ENCODE data around the gene INHA.

The INHA gene

DNA sequence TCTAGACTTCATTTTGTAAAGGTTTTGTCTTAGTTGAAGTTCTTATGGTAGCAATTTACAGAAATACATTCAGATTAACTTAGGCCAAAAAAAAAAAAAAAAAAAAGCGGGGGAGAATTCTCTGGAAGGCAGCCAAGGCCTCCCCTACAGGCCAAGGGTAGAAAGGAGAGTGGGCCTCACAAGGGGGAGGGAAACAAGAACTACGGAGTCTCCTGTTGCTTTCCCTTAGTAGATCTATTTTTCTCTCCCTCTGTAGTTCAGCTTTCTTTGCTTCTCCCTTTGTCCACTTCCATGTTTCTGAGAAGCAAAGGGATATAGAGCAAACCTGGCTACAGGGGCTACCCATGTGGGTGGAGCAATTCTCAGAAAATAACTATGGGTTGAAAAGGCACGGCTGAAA lies 23.1 kb downstream of the INHA start:
- Histone ChIP-seq H3K27ac (ENCODE audit: low read length) (no peak overlapping the region), H3K9ac (ENCODE audit: low read length) (no peak overlapping the region), H3K4me1 (ENCODE audit: low read length) (peaks cover 5% of the 10 kb centered on the region), H3K36me3 (replicated peaks; ENCODE audit: insufficient read depth, low read length) (no peaks in the 10 kb centered on the region), H2AFZ (ENCODE audit: low read length) (no peak overlapping the region), H3K4me2 (ENCODE audit: low read depth, low read length) (no peak overlapping the region), H3K79me2 (ENCODE audit: low read length) (no peaks in the 10 kb centered on the region), H4K20me1 (ENCODE audit: insufficient read depth, low read length) (no peaks in the 10 kb centered on the region), H3F3A (ENCODE audit: insufficient read depth, low read length) (peaks cover 7% of the 10 kb centered on the region; the same call in 1 of the 2 replicates), H3K27me3 (replicated peaks; ENCODE audit: insufficient read depth, low read length) (no peaks in the 10 kb centered on the region), H3K9me2 (replicated peaks; ENCODE audit: insufficient read depth, low read length) (no peaks in the 10 kb centered on the region), H3K4me3 (ENCODE audit: low read length) (no peak overlapping the region), H3K9me3 (replicated peaks; ENCODE audit: insufficient read depth, low read length) (no peaks in the 10 kb centered on the region)
- DNase-seq: no peak
- TF ChIP-seq EZH2phosphoT487 (IDR thresholded peaks at IDR 0.05; ENCODE audit: low read length) (no peak), EZH2 (optimal IDR thresholded peaks at IDR 0.05; ENCODE audit: low read depth, low read length) (no peak)
- TF ChIP-seq, protein P1, sequence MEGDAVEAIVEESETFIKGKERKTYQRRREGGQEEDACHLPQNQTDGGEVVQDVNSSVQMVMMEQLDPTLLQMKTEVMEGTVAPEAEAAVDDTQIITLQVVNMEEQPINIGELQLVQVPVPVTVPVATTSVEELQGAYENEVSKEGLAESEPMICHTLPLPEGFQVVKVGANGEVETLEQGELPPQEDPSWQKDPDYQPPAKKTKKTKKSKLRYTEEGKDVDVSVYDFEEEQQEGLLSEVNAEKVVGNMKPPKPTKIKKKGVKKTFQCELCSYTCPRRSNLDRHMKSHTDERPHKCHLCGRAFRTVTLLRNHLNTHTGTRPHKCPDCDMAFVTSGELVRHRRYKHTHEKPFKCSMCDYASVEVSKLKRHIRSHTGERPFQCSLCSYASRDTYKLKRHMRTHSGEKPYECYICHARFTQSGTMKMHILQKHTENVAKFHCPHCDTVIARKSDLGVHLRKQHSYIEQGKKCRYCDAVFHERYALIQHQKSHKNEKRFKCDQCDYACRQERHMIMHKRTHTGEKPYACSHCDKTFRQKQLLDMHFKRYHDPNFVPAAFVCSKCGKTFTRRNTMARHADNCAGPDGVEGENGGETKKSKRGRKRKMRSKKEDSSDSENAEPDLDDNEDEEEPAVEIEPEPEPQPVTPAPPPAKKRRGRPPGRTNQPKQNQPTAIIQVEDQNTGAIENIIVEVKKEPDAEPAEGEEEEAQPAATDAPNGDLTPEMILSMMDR (IDR thresholded peaks at IDR 0.05; ENCODE audit: low read length): no peak

DNA sequence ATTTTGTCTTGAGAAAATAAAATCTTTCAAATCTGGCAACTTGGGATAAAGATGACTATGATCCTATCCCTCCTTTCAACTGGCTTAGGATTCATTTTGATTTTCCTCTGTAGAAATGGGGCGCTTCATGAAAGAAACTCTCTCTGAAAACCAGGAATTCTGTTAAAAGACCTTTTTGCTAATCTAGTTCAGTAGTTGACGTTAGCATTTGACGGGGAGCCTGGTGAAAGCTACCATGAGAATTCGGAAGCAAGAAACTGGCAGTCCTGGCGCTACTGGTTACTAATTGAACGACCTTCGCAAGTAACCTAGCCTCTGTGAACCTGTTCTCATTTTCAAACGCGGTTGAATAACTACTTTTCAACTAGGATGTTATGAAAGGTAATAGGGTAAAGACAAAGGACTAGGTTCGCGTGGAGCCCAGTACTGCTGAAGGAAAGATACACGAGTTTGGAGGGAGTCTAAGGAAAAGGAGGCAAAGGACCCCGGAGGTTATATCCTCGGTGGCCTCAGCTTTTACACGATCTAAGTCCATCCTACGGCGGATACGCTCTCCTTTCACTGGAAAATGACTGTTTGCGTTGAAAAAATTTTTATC lies 24.9 kb downstream of the INHA start:
- TF ChIP-seq, protein P1 (IDR thresholded peaks at IDR 0.05; ENCODE audit: low read length): no peak
- TF ChIP-seq EZH2phosphoT487 (IDR thresholded peaks at IDR 0.05; ENCODE audit: low read length) (no peak), EZH2 (optimal IDR thresholded peaks at IDR 0.05; ENCODE audit: low read depth, low read length) (no peak)
- Histone ChIP-seq H3K4me1 (ENCODE audit: low read length) (peaks cover 5% of the 10 kb centered on the region), H3K4me3 (ENCODE audit: low read length) (peak overlapping the region; percentile 65), H3F3A (ENCODE audit: insufficient read depth, low read length) (peaks cover 7% of the 10 kb centered on the region; the same call in 1 of the 2 replicates), H3K27ac (ENCODE audit: low read length) (peak overlapping the region; percentile 62; the same call in 1 of the 2 replicates), H3K9me3 (replicated peaks; ENCODE audit: insufficient read depth, low read length) (no peaks in the 10 kb centered on the region), H4K20me1 (ENCODE audit: insufficient read depth, low read length) (no peaks in the 10 kb centered on the region), H3K9me2 (replicated peaks; ENCODE audit: insufficient read depth, low read length) (no peaks in the 10 kb centered on the region), H3K36me3 (replicated peaks; ENCODE audit: insufficient read depth, low read length) (no peaks in the 10 kb centered on the region), H3K79me2 (ENCODE audit: low read length) (no peaks in the 10 kb centered on the region), H3K27me3 (replicated peaks; ENCODE audit: insufficient read depth, low read length) (no peaks in the 10 kb centered on the region), H2AFZ (ENCODE audit: low read length) (peak overlapping the region; percentile 71), H3K9ac (ENCODE audit: low read length) (peak overlapping the region; percentile 63), H3K4me2 (ENCODE audit: low read depth, low read length) (peak overlapping the region; percentile 47)
- DNase-seq: no peak

DNA sequence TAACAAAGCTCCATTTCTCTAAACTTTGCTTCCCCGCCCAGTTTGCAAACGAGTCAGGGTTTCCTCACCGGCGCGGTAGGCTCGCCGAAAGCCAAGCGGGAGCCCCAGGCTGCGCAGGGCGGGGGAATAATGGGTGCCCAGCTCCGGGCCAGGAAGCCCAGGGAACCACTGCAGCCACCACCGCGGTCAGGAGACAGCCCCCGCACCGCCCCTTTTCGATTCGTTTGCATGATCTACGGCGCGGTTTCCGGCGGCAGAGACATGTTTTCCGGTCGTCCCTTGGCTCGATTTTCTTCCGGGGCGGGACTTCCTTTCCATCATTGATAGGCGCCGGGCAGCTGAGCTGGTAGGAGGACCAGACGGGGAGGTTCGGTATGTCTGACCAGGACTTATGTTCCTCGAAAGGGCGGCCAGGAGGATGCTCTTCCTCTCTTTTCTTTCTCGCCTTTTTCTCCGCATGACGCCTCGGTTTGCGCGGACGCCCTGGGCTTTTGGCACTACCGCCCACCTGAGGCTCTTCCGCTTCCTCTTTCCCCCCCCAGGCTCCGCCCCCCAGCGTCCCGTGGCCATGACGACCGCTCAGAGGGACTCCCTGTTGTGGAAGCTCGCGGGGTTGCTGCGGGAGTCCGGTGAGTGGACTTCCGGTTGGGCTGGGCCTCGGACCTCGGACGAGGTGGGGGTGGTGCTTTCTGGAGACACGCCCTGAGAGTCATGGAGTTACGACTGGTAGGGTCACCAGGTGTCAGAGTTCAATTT lies 25.6 kb downstream of the INHA start, which contains the start of gene STK11IP:
Gene STK11IP (plus strand): TSS at position 306 of the 756 bp plus-strand sequence. CDS start 263 bp downstream, at position 569.
- Histone ChIP-seq H3K9ac (ENCODE audit: low read length) (peak within 1 kb of the TSS; percentile 63), H3K4me2 (ENCODE audit: low read depth, low read length) (peak within 1 kb of the TSS; percentile 47), H3K27me3 (replicated peaks; ENCODE audit: insufficient read depth, low read length) (no peaks in the 10 kb centered on the region), H3F3A (ENCODE audit: insufficient read depth, low read length) (peaks cover 7% of the 10 kb centered on the region; the same call in 1 of the 2 replicates), H3K4me3 (ENCODE audit: low read length) (peak within 1 kb of the TSS; percentile 65), H3K4me1 (ENCODE audit: low read length) (peaks cover 5% of the 10 kb centered on the region), H2AFZ (ENCODE audit: low read length) (peak within 1 kb of the TSS; percentile 71), H3K79me2 (ENCODE audit: low read length) (no peaks in the 10 kb centered on the region), H3K9me2 (replicated peaks; ENCODE audit: insufficient read depth, low read length) (no peaks in the 10 kb centered on the region), H3K9me3 (replicated peaks; ENCODE audit: insufficient read depth, low read length) (no peaks in the 10 kb centered on the region), H3K27ac (ENCODE audit: low read length) (peak within 1 kb of the TSS; percentile 62; the same call in 1 of the 2 replicates), H3K36me3 (replicated peaks; ENCODE audit: insufficient read depth, low read length) (no peaks in the 10 kb centered on the region), H4K20me1 (ENCODE audit: insufficient read depth, low read length) (no peaks in the 10 kb centered on the region)
- DNase-seq: peak; percentile 95
- TF ChIP-seq EZH2phosphoT487 (IDR thresholded peaks at IDR 0.05; ENCODE audit: low read length) (no peak), EZH2 (optimal IDR thresholded peaks at IDR 0.05; ENCODE audit: low read depth, low read length) (no peak)
- TF ChIP-seq, protein P1 (IDR thresholded peaks at IDR 0.05; ENCODE audit: low read length): no peak
